NK-92 (cell line): ENCODE measurements around the gene MMP12.

ENCODE experiments used
- DNase-seq: peaks from one replicate; lab custom pipeline; 2025; ENCODE audit not compliant: unreplicated experiment; lab: John Stamatoyannopoulos, UW

The MMP12 gene

GRCh38 chr11:102850973-102851745 lies 23.6 kb downstream of the MMP12 start:
- DNase-seq: no peak

GRCh38 chr11:102849311-102849710 lies 25.5 kb downstream of the MMP12 start:
- no peak for DNase-seq

GRCh38 chr11:102846292-102846691 lies 28.5 kb downstream of the MMP12 start:
- no peak for DNase-seq

GRCh38 chr11:102843489-102843888 lies 31.3 kb downstream of the MMP12 start, which contains the start of gene MMP3:
TSS of gene MMP3 (minus strand) at chr11:102843609. CDS start at chr11:102843546, 63 bp downstream.
- DNase-seq: no peak

GRCh38 chr11:102842930-102843329 lies 31.9 kb downstream of the MMP12 start:
- no peak for DNase-seq

GRCh38 chr11:102840018-102840417 lies 34.8 kb downstream of the MMP12 start:
- DNase-seq: no peak

GRCh38 chr11:102837646-102838045 lies 37.1 kb downstream of the MMP12 start:
- no peak for DNase-seq

- no peak for DNase-seq
Measured at GRCh38 chr11:102837156-102837555, 37.6 kb downstream of the MMP12 start.

- no peak for DNase-seq
Measured at GRCh38 chr11:102836290-102836875, 38.4 kb downstream of the MMP12 start.

GRCh38 chr11:102833731-102834130 lies 41.1 kb downstream of the MMP12 start:
- no peak for DNase-seq

GRCh38 chr11:102832612-102833011 lies 42.2 kb downstream of the MMP12 start:
- no peak for DNase-seq

GRCh38 chr11:102831489-102832440 lies 43.0 kb downstream of the MMP12 start:
- no peak for DNase-seq

GRCh38 chr11:102831128-102831488 lies 43.7 kb downstream of the MMP12 start:
- no peak for DNase-seq

GRCh38 chr11:102830001-102830727 lies 44.6 kb downstream of the MMP12 start:
- DNase-seq: no peak

GRCh38 chr11:102829316-102830000 lies 45.3 kb downstream of the MMP12 start:
- DNase-seq: no peak

GRCh38 chr11:102824556-102824955 lies 50.2 kb downstream of the MMP12 start:
- DNase-seq: no peak

GRCh38 chr11:102819491-102819890 lies 55.3 kb downstream of the MMP12 start:
- no peak for DNase-seq

- DNase-seq: no peak
Measured at GRCh38 chr11:102813484-102813883, 61.3 kb downstream of the MMP12 start.
